Epithelial cell of prostate (primary cell): ENCODE measurements around the gene SLIT2.

ENCODE experiments used
- DNase-seq: peaks from one replicate; pipeline ENCODE4 v3.0.0-alpha.2; 2011; ENCODE audit warnings: low read depth, low spot score
- H3K27ac ChIP-seq: fragments of 450-650 bp; 2 replicates; pipeline ENCODE4 v1.5.1; 2017; ENCODE audit warnings: mild to moderate bottlenecking

Gene SLIT2

DNA sequence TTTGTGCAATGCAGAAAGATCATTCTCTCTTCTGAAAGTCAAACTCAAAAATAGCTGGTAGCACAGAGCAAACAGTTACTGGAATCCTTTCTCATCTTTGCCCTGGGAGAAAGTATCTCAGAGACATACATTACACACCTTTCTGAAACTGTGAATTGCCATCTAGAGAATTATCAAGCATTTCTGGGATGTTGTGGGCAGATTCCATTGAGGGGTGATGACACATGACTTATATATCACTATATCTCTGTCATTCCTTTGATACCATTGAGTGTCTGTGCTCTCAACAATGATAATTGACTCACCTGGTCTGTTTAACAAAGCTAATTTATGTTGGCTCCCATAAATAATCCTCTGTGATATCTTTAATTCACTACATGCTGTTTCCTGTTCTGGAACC, 13.0 kb downstream of the SLIT2 start:
- peak overlapping the region; percentile 52 for H3K27ac ChIP-seq
- DNase-seq = no peak

DNA sequence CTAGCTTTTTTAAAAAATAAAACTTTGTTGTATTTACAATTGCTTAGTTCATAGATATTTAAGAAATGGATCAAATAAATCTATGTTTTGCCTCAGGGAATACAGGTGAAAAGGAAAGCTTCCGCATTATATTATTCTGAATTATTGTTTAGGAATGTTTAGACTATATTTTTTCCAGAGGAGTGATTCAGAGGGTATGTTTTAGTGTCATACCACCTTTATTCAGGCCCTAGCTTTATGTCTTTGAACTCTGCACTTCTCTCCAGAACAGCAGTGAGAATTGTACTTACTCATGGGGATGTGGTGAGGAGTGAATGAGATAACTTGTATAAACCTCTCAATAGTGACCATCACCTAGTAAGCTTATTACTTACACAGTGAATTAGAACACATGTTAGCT, 14.0 kb downstream of the SLIT2 start:
- peak overlapping the region; percentile 52 for H3K27ac ChIP-seq
- no peak for DNase-seq

DNA sequence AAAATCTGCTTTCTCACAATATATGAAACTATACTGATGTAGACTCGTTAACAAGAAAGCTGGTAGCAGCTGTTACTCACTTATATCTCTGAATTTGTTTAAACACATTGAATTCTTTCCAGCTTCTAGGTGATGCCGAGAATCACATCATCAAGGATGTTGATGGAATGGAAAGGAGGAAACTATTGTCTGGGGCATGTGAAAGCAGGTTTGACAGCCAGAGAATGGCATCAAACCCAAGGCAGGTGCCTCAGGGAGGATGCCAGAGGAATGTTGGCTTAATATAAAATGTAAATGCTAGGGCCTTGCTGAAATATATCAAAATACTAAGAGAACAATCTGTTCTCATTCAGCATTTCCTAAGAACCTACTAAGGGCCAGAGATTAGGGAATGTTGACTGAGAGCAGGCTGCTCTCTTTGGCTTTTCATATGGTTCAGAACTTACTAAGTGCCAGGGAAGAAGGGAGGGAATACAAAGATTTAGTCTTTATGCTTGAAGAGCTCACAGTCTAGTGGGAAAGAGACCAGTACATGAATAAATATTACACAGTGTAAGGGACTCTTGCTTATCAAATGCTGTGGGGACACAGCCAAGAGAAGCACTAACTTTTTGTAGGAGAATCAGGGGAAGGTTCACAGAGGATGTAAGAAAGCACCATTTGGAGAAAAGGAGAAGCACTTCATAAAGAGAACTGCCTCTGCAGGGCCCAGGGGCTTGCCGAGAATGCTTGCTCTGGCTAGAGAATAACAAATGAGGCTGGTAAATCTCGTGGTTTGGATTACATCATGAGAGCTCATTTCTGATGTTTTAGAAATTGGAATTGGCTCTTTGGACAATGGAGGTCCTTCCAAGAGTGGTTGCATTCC, 14.7 kb downstream of the SLIT2 start:
- no peak for DNase-seq

DNA sequence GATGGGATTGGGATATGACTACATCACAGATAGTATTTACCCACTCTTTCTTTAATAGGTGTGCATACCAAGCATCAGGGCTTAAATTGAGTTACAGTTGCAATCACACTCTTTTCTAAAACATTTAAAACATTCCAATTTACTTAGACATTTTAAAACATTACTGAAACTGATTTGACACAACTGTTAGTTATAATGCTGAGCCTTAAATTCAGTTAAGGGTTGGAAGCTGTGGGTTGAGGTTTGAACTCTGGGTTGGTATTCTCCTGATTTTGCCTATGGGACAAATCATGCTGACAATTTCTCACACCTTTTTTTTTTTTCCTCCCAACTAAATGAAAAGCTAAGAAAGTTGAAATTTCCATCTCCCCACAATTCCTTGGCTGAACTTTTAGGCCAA, 16.3 kb downstream of the SLIT2 start:
- no peak overlapping the region for H3K27ac ChIP-seq
- DNase-seq = no peak

More for the DNA sequence above, 14.7 kb downstream of the SLIT2 start:
- H3K27ac ChIP-seq = peak overlapping the region; percentile 52

DNA sequence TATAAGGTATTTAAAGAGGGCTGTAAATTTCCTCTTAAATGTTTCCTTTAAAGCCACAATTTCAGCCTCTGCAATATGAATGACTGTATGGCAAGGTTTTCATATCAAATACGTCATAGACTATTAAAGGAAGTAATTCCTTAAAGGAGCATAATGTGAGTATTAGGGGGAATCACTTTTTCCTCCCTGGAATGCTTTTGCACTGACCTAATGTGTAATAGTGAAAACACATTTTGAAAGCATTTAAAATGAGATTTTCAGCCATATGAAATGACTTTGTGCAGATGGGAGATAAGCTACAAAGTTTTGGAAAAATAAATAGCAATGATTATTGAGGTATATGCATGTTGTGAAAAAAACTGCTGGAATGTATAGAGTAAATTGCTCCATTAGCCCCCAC, 17.6 kb downstream of the SLIT2 start:
- DNase-seq = no peak
- no peak overlapping the region for H3K27ac ChIP-seq

DNA sequence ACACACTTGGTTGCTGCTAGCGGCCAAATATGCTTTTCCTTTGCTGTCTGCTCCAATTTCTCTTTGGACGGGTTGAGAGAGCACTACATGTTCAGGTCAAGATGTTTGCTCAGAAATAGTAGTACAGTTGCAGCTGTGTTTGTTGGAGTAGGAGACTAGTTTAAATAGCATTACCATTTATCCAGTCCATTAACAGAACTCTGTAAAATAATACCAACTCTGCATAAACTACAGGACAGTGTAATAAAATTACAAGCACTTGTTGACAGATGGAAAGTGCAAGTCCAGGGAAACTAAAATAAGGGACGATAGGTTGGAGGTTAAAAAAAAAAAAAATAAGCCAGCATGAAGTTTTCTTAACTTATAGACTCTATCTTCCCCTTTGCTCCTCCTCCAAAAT, 20.2 kb downstream of the SLIT2 start:
- H3K27ac ChIP-seq = no peak overlapping the region
- no peak for DNase-seq

DNA sequence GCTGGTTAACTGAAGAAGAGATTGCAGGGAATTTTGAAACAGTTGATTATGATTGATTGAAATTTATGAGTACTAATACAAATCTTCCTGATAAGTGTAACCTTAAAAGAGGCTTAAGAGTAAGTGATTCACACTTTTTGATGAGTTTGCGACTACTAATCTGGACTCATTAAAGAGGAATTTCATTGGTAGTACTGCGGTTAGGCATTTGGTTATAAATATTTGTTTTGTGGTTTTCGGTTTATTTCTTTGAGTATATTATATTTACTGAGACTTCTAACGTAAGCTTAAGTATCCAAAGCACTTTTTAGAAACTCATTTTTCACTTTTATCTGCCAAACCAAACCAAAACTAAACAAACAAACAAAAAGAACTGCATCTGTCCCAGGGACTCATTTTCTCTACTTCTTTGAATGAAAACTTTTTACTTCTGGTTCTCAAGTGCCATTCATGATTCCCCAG, 20.7 kb downstream of the SLIT2 start:
- DNase-seq = peak; percentile 56

DNA sequence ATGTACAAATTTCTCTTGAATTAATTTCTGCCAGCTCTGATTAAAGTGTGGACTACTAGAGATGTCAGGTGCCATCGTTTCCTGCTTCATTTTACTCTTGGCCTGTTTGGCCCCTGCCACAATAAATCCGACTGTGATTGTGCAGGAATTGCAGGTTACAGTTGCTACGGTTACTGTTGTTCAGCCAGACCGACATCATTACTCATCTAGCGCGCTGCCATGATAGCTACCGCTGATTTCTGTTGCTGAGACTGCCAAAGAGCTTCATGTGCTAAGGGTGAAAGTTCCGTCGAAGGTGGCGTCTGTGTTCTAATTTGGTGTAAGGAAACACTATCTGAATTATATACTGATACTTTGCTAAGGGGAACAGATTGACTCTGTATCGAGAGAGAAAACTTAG, 22.1 kb downstream of the SLIT2 start:
- DNase-seq = no peak
- H3K27ac ChIP-seq = no peak overlapping the region

More for the DNA sequence above, 20.7 kb downstream of the SLIT2 start:
- H3K27ac ChIP-seq = no peak overlapping the region

DNA sequence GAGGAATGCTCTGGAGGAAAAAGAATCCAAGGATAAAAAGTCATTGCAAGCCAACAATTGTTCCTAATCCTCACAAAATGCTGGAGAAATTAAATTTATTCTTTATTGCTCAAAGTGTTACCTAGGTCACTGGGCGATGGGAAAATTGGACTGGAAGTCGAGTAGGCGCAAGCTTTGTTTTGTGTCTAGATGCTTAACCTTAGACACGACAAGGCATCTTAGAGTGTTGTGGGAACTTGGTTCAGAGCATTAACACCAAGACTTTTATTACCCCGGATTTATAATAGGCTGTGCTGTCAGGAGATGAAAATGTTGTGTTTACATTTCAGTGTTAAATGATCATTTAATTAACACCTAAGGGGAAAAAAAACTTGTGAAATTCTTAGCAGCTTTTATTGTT, 25.1 kb downstream of the SLIT2 start:
- H3K27ac ChIP-seq = no peak overlapping the region
- DNase-seq = no peak

DNA sequence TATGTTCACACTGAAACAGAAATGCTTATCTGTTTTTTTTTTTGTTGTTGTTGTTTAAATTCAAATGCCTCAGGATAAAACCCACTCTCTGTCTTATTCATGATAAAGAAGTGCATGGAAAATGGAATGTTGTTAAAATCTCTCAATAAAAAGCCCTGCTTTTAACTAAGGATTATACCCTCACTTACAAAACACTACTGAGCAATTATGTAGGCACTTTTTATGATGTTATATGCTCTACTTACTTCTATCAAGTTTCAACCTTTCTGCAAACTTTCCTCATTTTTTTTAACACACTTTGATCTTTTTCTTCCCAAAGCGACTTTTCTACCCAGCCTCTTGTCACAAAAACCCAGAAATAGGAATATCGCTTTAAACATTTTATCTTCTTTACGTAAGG, 26.5 kb downstream of the SLIT2 start:
- DNase-seq = no peak
- no peak overlapping the region for H3K27ac ChIP-seq

DNA sequence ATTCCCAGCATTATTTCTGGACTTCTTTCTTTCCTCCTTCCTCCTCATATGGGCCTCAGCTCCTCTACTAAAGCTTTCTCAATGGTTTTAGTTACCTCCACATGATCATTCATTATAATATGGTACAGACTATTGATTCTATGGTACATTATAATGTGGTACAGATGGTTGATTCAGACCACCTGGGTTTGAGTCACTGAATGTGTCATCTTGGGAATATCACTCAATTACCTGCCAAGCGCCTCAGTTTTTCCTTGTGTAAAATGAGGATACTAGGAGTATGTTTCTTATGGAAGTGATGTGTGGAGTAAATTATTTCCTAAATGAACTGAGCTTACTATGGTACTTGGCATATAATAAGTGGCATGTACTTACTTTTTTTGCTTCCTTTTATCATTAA, 27.7 kb downstream of the SLIT2 start:
- no peak for DNase-seq
- no peak overlapping the region for H3K27ac ChIP-seq

DNA sequence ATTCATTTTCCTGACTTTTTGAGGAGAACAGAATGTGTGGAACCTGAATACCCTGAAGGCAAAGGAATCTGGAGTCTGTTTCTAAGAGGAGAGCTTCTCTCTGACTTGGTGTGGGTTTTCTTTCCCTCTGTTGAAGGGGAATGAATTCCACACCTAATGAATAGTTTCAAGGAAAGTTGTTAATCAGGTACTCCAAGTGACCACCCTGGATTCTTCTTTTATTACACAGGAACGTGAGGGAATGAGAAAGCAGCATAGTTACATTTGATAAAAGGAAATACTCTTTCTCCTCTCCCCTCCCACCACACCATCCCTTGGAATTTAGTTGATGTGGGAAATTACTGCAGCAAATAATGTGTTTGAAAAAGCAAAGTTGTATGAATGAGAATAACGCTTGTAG, 29.7 kb downstream of the SLIT2 start:
- no peak overlapping the region for H3K27ac ChIP-seq
- DNase-seq = no peak

DNA sequence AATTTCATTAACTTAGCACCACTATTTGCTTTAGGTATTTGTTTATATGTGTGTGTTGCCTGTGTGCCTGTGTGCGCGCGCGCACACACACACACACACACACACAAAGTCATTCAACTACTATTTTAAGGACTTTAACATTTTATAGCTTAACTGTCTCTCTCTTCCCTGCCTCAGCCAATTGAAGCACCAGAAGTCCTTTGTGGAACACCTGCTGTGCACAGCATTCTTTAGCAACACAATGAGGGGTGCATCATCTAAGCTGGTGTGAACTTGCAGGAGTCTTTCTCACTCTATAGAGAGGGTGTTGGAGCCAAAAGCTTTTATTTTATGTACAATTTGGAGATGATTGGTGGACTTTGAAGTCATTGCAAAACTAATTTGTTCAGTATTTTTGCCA, 31.3 kb downstream of the SLIT2 start:
- no peak overlapping the region for H3K27ac ChIP-seq
- DNase-seq = no peak

DNA sequence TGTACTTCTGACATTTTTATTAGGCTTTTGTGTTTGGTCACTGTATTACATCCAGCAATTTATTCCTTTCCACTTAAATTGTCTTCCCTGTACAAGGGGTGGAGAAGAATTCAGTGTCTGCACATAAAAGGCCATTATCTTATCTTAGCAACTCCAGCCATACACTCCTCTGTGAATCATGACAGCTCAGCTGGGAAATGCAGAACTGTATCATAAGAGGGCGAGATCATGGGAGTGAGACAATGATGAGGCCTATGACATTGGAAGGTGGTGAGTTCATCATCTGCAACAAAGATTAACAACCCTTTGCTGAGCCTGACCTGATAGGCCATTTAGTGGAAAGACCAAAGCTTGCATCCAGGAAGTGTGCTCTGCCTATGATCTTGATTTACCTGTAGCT, 33.3 kb downstream of the SLIT2 start:
- peak overlapping the region; percentile 62 for H3K27ac ChIP-seq
- peak; percentile 74 for DNase-seq

DNA sequence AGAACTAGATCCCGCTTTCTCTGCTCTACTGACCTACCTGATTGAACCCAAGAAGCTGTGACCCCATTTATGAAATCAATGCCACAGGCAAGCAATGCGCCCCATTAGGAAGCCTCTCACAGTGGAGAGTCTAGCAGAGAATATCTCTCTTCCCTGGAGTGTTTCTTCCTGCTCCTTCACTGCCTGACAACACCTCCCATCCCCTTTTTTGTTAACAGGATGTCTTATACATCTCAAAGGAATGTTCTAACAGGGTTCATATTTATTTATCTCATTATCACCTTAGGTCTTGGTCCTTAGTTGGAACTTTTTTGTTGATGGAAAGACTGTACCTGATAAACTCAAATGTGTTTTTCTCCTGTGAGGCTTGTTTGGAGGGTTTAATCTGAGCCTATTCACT, 35.5 kb downstream of the SLIT2 start:
- peak overlapping the region; percentile 71 for H3K27ac ChIP-seq
- DNase-seq = no peak

DNA sequence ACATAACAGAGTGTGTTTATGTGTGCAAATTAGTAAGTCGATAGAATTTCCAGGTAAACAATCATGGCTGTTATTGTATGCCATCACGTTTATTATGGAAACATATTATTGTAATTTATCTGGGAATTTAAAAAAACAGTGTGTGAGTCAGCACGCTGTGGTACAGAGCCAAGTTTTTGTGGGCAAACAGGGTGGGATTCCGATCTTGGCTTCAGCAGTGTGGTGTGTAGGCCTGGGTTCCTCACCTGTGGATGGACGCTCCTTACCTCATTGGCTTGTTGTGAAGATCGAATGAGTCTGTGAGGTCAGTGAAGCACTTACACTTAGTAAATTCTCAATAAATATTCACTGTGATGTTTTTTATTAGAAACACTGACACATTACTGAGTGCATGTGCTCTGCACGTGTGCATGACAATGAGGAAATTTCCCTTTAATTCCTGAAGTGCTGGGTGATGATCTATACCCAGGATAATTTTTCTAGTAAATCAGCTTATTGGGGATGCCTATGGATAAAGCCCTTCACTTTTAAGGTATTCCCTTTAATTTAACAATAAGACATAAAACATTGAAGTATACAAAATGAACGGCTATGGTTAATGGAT, 36.4 kb downstream of the SLIT2 start:
- H3K27ac ChIP-seq = peak overlapping the region; percentile 71
- no peak for DNase-seq

DNA sequence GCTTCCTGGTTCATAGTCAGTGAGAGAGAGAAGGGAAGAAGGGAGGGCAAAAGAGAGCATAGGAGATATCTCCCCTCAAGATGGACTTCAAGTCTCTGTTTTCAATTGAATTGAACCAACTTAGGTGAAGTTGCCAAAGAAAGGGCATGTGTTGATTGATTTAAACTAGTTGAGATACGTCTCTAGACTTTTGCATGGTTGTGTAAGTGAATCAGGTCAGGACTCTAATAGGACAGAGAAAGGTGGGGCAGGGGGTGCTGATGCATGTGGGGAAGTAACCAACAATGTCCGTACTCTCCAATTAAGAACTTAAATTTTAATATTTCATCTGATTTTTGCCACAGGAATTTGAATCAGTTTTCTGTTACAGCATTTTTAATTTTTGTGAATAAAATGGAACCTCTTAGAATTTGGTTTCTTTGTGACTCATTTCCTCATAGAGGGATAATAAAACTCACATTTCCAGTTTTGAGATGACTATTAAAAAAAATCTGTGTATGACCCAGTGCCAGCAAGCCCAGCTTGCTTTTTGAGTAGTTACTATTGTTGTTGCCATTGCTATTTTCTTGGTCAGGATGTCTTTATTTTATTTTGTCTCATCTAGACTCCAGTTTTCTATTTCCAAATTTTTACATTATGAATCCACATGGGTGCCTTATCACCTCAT, 37.3 kb downstream of the SLIT2 start:
- H3K27ac ChIP-seq = peak overlapping the region; percentile 71
- DNase-seq = no peak

DNA sequence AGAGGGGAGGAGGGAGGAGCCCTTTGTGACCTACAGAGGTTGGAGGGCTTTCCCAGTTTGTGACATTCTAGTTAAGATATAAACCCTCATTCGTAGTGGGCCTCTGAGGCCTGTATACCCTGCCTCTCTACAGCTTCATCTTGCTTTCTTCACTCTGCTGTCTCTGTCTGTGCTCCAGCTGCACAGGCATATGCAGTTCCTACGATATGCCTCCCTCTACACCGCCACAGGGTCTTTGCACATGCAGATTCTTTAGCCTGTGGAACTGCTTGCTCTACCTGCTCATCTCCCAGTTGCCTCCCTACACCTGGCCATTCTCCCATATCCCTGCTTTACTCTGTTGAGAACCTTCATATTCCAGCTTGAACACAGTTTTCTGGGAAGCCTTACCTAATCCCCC, 38.1 kb downstream of the SLIT2 start:
- peak overlapping the region; percentile 71 for H3K27ac ChIP-seq
- no peak for DNase-seq

DNA sequence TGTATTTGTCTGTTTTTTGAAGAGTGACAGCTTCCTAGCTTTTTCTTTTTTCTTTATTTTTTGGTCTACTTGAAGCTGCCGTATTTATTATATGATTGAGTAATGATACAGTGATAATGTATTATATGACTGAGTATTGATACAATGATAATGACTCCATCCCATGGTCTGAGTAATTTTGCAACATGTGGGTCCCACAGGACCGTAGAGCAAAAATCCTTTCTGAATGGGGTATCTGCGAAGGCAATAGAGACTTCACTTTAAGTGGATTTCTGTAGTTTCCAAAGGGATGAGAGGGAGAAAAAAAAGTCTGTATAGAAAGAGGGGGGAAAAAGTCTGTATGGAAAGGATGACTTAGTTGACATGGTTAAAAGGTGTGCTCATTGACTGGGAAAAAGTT, 41.0 kb downstream of the SLIT2 start:
- H3K27ac ChIP-seq = no peak overlapping the region
- DNase-seq = no peak

DNA sequence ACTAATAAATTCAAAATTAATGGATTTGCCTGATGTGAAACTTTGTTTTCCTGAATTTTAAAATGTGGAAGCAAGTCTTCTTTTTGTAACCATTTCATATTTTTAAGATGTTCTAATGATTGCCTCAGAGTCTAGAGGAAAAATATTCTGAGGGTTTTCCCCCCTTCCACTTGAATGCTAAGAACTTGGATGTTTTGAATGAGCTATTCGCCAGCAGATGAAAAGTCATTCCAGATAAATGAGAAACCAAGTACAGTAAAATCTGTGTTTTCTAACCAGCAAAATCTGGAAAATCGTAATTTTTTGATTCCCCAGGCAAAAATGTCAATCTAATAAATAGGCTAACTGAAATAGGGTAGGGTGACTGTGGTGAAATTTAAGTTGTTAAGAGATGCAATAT, 45.6 kb downstream of the SLIT2 start:
- no peak for DNase-seq
- no peak overlapping the region for H3K27ac ChIP-seq

DNA sequence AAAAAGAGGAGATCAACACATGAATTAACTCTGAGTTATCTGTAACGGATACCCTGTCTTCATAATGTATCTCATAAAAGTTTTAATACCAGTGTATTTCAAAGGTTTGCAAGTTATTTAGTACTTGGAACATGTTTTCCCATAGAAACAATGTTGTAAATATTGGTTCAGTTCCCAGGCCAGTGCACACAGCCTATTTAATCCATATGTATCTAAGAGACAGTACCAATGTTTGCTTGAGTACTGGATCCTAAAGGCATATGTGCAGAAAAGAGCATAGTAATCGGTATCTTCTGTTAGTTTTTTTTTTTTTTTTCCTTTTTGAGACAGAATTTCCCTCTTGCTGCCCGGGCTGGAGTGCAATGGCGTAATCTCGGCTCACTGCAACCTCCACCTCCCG, 46.1 kb downstream of the SLIT2 start:
- no peak for DNase-seq
- H3K27ac ChIP-seq = no peak overlapping the region
